Testis (tissue), 2 donors: ENCODE results near the gene MYO7B.

Experiments used
- POLR2A ChIP-seq: fragments of 450-650 bp; IDR thresholded peaks from one replicate; pipeline ENCODE4 v1.6.1; 2017; ENCODE audit warnings: antibody characterized with exemption, mild to moderate bottlenecking, moderate library complexity
- TF ChIP-seq, protein P1 (sequence below), 3 experiments: fragments of 450-650 bp in 2 of 3; fragments of 200-600 bp in 1 of 3; sonication (generic) in 1 of 3; IDR thresholded peaks; one replicate each; pipeline ENCODE4 v1.5.1; 2016 to 2019; ENCODE audit warnings: antibody characterized with exemption in 3 of 3, mild to moderate bottlenecking in 2 of 3, moderate library complexity in 1 of 3

DNA sequence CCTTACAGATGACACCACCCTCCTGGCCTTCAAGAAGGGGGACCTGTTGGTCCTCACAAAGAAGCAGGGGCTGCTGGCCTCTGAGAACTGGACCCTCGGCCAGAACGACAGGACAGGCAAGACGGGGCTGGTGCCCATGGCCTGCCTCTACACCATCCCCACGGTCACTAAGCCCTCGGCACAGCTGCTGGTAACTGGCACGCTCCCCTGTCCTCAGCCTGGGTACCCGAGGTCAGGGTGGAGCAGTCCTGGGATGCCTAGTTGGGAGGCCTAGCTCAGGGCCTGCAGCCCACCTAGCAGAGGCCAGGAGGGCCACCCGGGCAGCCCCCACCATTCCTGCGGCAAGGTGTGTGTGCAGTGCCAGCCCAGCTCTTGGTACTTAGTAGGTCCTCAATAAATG lies 94.2 kb downstream of the MYO7B start:
- TF ChIP-seq, protein P1, sequence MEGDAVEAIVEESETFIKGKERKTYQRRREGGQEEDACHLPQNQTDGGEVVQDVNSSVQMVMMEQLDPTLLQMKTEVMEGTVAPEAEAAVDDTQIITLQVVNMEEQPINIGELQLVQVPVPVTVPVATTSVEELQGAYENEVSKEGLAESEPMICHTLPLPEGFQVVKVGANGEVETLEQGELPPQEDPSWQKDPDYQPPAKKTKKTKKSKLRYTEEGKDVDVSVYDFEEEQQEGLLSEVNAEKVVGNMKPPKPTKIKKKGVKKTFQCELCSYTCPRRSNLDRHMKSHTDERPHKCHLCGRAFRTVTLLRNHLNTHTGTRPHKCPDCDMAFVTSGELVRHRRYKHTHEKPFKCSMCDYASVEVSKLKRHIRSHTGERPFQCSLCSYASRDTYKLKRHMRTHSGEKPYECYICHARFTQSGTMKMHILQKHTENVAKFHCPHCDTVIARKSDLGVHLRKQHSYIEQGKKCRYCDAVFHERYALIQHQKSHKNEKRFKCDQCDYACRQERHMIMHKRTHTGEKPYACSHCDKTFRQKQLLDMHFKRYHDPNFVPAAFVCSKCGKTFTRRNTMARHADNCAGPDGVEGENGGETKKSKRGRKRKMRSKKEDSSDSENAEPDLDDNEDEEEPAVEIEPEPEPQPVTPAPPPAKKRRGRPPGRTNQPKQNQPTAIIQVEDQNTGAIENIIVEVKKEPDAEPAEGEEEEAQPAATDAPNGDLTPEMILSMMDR (IDR thresholded peaks at IDR 0.05): no peak
- TF ChIP-seq POLR2A: no peak
